HG02588 (cell line): ENCODE results near the gene DICER1.

Experiments used
- ATAC-seq: cut with Tn5 transposase; IDR thresholded peaks from one replicate; pipeline ENCODE4 v1.9.1; 2021; ENCODE audit warnings: mild to moderate bottlenecking, moderate library complexity; ENCODE audit not compliant: unreplicated experiment

The DICER1 gene

DNA sequence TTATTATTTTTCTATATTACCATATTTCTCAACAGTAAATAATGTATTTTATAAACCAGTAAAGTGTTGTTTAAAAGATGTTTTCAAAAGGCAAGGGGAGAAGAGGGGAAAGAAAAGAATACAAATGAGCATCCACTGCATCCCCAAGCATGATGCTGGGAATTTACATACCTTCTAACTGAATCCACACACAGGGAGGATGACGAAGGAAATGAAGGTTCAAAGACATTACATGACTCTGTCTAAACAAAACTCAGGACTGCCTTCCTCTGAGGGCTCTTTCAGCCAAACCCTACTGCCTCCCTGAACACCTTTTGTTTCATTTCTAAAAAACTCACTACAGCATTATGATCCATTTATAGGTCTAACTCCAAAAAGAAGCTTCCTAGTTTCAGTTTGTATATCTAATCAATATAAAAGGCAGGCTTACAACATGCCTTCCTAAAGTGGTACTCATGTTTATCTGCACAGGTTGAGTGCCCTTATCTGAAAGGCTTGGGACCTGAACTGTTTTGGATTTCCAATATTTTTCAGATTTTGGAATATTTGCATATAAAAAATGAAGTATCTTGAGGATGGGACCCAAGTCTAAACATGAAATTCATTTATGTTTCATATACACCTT is 30.3 kb downstream of the DICER1 start:
- no peak for ATAC-seq

GRCh38 chr14:95125915-95126314 is 31.4 kb downstream of the DICER1 start:
- no peak for ATAC-seq

DNA sequence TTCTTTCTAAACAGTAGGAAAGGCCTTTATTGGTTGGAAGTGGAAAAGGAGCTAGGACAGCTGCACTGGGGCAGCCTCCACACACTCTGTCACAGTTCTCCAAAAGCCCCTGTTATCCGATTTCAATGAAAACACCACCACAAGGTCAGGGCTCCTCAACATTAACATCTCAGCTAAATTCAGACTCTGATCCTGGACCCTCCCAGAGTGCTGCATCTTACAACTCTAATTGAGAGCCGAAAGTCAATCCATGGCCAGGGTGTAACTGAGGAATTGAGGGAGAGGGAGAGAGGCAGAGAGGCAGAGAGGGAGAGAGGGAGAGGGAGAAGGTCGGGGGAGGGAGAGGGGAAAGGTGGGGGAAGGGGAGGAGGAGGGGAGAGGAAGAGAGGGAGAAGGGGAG is 32.1 kb downstream of the DICER1 start:
- ATAC-seq = no peak

DNA sequence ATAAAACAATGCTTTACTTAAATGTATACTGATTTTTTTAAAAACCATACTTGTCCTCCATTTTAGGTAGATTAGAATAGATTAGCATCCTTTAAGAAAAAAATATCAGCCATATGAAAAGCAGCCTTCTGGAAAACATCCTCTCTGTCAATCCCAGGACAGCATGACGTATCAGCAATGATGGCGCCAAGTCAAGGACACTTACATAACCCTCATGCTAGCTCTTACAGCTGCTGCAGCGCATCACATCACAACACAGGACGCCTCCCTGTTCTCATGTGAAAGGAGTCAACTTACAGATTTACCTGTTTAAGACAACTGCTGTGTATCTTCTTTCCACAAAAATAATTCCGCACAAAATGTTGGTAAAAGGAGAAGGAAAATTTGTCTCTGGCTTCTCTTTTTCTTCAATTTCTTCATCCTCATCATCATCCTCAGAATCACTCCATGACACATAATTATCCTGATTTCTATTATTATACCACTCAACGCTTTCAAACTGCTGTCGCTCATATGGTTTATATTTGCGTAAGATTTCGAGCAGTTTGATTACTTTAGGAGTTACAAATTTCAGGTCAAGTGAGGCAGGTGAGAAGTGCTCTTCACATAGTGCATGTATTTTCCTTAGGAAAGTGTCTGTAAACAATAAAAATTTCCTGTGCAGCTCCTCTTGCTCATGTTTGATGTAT is 33.3 kb downstream of the DICER1 start:
- no peak for ATAC-seq

DNA sequence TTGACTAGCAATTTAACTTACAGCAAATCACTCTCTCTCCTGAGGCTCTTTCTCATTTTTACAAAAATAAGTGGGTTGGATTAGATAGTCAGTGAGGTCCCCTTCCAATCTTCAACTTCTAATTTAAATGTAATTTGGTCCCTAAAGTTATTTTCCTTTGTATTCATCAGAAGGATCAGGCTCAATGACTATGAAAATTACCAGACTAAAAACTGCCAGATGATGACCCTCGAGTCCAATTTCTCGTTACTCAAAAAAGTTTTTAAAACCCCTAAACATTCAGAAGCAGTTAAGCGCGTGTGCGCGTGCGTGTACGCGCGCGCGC is 34.7 kb downstream of the DICER1 start:
- no peak for ATAC-seq

- no peak for ATAC-seq
These were observed 35.3 kb downstream of the DICER1 start for GRCh38 chr14:95121911-95122620.

DNA sequence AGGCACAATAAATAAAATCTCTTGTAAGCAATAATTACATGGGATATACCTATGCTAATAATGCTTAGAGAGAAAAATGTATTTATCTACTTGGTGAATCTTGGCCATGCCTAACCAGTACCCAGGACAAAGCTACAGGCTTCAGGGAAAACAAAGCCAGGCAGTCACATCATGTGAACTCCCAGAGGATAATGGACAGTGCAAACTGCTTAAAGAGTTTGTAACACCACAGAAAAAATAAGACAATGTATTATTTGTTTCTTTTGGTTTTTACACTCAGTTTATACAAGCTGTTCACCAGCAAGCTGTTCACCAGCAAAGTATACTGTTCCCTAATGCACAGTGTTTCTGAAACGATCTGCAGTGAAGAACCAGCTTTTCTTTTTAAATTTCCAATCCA is 38.0 kb downstream of the DICER1 start:
- ATAC-seq = no peak

DNA sequence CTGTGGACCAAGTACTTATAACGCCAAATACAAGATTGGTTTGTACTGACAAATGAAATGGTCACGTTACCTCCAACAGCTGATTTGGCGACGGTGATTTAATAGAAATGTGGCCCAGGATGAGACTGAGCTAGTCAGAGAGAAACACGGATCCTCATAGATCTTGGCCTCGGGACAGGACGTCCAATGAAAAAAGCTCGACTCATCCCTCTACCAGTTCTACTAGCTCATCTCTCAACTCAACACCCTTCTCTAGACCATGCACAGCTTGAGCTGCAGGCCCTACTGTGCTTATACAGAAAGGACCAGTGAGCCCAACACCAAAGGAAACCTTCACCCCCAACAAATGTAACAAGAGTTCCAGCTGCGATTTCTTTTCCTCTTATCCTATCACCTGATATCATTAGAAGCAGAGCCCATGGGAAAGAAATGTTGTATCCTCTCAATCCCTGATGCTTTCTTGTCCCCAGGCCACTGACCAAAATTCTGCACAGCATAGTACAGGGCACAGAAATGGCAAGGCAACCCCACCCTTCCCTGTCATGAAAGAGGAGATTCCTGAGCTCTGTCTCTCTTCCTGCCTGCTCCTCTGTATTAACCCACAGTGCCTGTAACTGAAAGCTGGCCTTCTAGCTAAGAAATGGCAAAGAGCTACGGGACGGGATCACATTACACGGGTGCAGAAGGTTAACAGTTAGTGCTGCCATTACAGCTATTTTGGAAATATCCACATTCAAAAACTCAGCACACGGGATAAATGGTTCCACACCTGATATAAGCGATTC is 39.2 kb downstream of the DICER1 start:
- ATAC-seq = no peak

DNA sequence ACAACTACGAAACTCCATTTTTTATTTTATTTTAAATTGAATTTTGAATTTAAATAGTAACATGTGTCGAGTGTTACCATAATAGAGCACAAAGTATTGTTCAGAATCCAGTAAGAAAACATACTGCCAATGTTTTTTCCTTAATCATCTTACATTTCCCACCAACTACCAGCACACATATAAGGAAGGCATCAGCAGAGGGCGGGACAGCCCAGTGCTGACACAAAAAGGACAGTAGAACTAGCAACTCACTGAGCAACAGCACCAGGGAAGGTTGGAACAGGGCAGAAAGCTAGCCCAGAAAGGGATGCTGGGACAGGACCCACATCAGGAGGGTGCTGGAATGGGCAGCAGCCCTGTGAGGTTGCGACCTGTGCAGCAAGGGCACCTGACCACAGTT is 43.9 kb downstream of the DICER1 start:
- ATAC-seq = no peak

- no peak for ATAC-seq
These were observed 45.7 kb downstream of the DICER1 start for GRCh38 chr14:95111507-95112164.

GRCh38 chr14:95110178-95110577 is 47.2 kb downstream of the DICER1 start:
- ATAC-seq = no peak

DNA sequence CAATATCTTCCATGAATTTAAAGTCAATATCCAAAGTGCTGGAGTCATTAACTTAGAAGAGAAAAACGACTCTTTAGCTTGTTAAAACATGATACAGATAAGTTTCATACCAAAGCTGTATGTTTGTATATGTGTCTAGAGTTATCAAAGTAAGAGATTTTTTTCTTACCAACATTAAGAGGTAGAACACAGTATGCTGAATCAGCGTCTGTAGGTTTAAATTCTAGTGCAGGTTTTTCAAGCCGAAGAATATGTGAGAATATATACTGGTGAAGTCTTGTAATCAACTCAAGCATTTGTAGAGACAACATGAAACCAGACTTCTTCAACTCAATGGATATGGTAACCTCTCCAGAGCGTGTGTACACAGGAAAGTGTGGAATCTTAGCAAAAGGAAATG is 49.6 kb downstream of the DICER1 start:
- no peak for ATAC-seq

- no peak for ATAC-seq
These were observed 50.4 kb downstream of the DICER1 start for GRCh38 chr14:95106971-95107370.

DNA sequence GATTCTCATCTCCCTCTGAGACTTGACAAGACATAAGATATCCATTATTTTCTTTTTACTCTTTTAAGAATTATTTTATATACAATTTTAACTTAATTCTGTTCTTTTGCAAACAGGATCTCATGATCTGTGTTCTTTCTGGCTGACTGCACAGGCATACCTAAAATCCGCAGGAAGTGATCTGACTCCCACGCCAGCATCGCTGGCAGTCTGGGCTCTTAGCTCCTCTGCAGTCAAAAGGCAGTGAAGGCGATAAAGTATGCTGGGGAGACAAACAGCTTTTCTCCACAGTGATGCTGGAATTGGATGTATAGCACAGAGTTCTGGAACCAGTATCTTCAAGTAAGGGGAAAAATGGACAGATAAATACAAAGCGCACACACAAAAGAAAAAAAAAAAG is 52.4 kb downstream of the DICER1 start:
- ATAC-seq = no peak

GRCh38 chr14:95102680-95103044 is 54.7 kb downstream of the DICER1 start:
- ATAC-seq = no peak

DNA sequence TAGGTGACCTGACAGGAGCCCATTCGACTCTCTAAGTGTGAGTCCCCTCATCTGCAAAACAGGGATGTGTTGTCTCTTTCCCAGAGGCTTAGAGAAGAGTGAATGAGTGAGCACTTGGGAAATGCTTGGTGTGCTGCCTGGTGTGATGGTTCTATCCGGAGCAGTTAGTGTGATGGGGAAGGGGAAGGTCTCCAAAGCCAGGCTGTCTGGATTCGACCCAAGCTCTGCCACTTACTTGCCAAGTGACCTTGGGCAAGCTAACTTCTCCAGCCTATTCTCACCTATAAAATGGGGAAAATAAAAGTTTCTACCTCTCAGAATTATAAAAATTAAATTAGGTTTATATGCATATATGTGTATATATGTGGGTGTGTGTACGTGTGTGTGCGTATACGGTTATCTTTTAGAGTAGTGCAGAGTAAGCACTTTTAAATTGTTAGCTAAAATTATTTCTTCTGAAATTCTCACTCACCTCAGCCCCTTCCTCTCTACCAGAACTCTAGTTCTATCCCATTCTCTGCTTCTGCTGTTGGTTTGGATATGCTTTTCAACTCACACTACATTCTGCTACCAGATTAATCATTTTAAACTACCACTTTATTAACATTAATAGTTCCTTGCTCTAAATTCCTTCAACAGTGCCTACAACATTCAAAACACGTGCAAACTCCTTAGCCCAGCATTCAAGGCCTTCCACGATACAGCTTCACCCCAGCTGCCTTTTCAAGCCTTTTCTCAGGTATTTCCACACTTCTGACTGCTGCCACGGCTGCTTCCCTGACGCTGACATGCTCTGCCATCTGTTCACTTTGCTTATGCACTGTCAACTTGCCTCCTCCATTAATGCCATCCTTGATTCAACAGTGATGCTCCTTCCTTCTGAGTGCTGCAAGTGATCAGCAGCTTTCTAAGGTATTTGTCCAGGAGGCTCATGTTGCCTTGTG is 55.3 kb downstream of the DICER1 start:
- ATAC-seq = no peak

- ATAC-seq = no peak
These were observed 58.2 kb downstream of the DICER1 start for GRCh38 chr14:95098984-95099599.

DNA sequence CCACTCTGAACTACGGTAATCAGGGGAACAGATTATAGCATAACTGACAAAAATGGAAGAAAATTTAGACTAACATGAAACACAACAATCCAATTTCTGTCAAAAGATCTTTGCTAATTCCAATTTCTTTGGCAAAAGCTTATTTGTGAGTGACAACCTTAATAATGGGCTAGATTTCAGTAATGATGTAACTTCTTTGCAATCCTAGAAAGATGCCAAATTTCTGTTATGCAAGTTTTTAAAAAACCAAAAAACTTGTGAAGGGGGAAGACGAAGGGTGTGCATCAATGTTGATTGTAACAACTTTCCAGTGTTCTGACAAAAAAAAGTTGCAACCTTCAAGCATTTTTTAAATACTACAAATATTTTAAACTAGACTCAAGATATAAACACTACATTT is 59.9 kb downstream of the DICER1 start:
- ATAC-seq = no peak

DNA sequence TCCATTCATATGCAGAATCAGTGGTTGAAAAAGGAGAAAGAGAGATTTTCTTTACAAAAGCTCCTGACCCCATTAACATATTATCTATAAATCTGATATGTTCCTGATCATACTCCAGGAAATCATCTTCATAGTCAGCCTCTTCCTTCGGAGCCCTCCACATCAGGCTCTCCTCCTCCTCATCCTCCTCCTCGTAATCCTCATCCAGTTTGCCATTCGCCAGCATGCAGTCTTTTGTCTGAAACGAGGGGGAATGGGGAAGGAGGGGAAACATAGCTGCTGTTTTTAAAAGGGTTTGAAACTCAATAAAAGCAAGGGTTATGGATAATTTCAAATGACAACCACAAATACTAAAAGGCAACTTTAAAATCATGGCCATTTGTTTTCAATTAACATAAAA is 60.9 kb downstream of the DICER1 start:
- no peak for ATAC-seq

- ATAC-seq = no peak
These were observed 61.3 kb downstream of the DICER1 start for GRCh38 chr14:95095996-95096395.
